ENCODE data around the gene MEA1.

Gene MEA1

DNA sequence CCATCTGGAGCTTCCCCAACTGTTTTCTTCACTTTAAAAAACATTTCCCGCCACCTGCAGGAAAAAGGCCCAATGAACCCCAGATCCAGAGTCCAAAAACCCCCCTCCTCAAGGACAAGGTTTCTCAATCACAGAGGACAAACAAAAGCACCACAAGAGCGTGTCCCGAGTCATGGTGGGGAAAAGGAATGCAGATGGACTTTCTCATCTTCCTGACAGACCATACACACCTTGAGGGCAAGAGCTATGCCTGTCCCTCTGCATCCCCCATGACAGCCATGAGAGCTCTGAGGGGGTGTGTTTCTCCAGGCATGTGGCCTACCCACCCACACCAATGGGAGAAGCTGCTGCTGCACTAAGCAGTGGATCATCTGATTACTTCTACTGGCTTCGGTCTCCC is 43.8 kb downstream of the MEA1 start:
- Histone ChIP-seq H3K9ac (ENCODE audit: low read length) (no peak overlapping the region), H3K4me3 (ENCODE audit: low read depth, low read length) (no peak overlapping the region), H4K12ac (ENCODE audit: low read depth, low read length) (no peak overlapping the region), H3K79me2 (ENCODE audit: control insufficient read depth, insufficient read depth, low read length, poor library complexity) (no peaks in the 10 kb centered on the region), H3K36me3 (ENCODE audit: control insufficient read depth in 1 of 2, insufficient read depth in 2 of 2, low read length in 2 of 2) (peaks cover 20 to 33% of the 10 kb centered on the region in 2 experiments), H2AFZ (ENCODE audit: insufficient read depth, low read length, poor library complexity) (no peak overlapping the region), H3K4me2 (ENCODE audit: low read length) (no peak overlapping the region), H3K27ac (ENCODE audit: low read depth, low read length) (no peak overlapping the region), H3K9me3 (ENCODE audit: insufficient read depth, low read depth, low read length) (no peaks in the 10 kb centered on the region), H3K18ac (ENCODE audit: low read length) (no peak overlapping the region), H4K8ac (ENCODE audit: low read depth, low read length) (no peak overlapping the region), H2BK120ac (ENCODE audit: insufficient read depth, low read length, poor library complexity) (no peak overlapping the region), H4K91ac (ENCODE audit: low read depth, low read length) (no peak overlapping the region), H2BK12ac (ENCODE audit: low read length) (no peak overlapping the region), H3K4ac (ENCODE audit: low read depth, low read length) (no peak overlapping the region), H3K4me1 (ENCODE audit: control insufficient read depth in 1 of 2, insufficient read depth in 2 of 2, low read length in 2 of 2) (peaks cover 7 to 8% of the 10 kb centered on the region in 2 experiments), H2BK5ac (ENCODE audit: low read depth, low read length, poor library complexity) (no peak overlapping the region), H3K23ac (ENCODE audit: low read length) (no peak overlapping the region), H3K27me3 (ENCODE audit: insufficient read depth, low read length) (no peaks in the 10 kb centered on the region), H3K79me1 (ENCODE audit: low read length) (no peaks in the 10 kb centered on the region), H2AK5ac (ENCODE audit: low read length) (no peak overlapping the region), H3K14ac (ENCODE audit: low read length) (no peak overlapping the region)
- no CpG with 5 or more reads among the region's 4 CpGs for whole genome bisulfite sequencing (ENCODE audit: extremely low coverage, insufficient coverage, insufficient read length)
- DNase-seq = no peak

GRCh38 chr6:42969431-42969830 is 44.3 kb downstream of the MEA1 start:
- Histone ChIP-seq H2AK5ac (ENCODE audit: low read length) (no peak overlapping the region), H3K4ac (ENCODE audit: low read depth, low read length) (no peak overlapping the region), H3K4me3 (ENCODE audit: low read depth, low read length) (no peak overlapping the region), H2AFZ (ENCODE audit: insufficient read depth, low read length, poor library complexity) (no peak overlapping the region), H4K8ac (ENCODE audit: low read depth, low read length) (no peak overlapping the region), H3K4me2 (ENCODE audit: low read length) (no peak overlapping the region), H3K23ac (ENCODE audit: low read length) (no peak overlapping the region), H2BK5ac (ENCODE audit: low read depth, low read length, poor library complexity) (no peak overlapping the region), H3K27ac (ENCODE audit: low read depth, low read length) (no peak overlapping the region), H4K91ac (ENCODE audit: low read depth, low read length) (no peak overlapping the region), H3K79me1 (ENCODE audit: low read length) (no peaks in the 10 kb centered on the region), H3K36me3 (ENCODE audit: control insufficient read depth in 1 of 2, insufficient read depth in 2 of 2, low read length in 2 of 2) (peaks cover 23 to 37% of the 10 kb centered on the region in 2 experiments), H4K12ac (ENCODE audit: low read depth, low read length) (no peak overlapping the region), H2BK120ac (ENCODE audit: insufficient read depth, low read length, poor library complexity) (no peak overlapping the region), H3K79me2 (ENCODE audit: control insufficient read depth, insufficient read depth, low read length, poor library complexity) (no peaks in the 10 kb centered on the region), H3K14ac (ENCODE audit: low read length) (no peak overlapping the region), H3K27me3 (ENCODE audit: insufficient read depth, low read length) (no peaks in the 10 kb centered on the region), H3K18ac (ENCODE audit: low read length) (no peak overlapping the region), H3K4me1 (ENCODE audit: control insufficient read depth in 1 of 2, insufficient read depth in 2 of 2, low read length in 2 of 2) (peaks cover 7 to 8% of the 10 kb centered on the region in 2 experiments), H3K9me3 (ENCODE audit: insufficient read depth, low read depth, low read length) (no peaks in the 10 kb centered on the region), H3K9ac (ENCODE audit: low read length) (no peak overlapping the region), H2BK12ac (ENCODE audit: low read length) (no peak overlapping the region)
- no peak for DNase-seq
- WGBS (ENCODE audit: extremely low coverage, insufficient coverage, insufficient read length) = no CpG with 5 or more reads among the region's 2 CpGs

DNA sequence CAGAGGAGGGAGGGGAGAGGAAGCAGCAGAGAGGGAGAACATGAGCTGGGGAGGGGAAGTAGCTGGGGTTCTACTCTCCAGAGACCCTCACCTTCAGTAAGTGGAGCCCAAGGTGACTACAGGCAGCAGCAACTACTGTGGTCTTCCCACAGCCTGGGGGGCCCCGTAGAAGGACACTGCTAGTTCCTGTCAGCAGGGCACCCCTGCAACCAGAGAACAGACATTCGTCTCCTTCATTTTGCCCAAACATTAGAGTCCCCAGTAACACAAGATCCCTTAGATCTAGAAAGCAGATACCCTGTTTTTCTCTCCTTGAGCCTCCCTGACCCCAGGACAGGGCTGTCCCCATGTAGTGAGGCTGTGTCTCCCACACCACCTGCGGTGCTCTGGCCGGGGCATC is 45.0 kb downstream of the MEA1 start:
- no peak overlapping the region for H2AK5ac ChIP-seq (ENCODE audit: low read length)
- no peak overlapping the region for H3K4ac ChIP-seq (ENCODE audit: low read depth, low read length)
- no peak overlapping the region for H3K9ac ChIP-seq (ENCODE audit: low read length)
- H3K18ac ChIP-seq (ENCODE audit: low read length) = no peak overlapping the region
- H3K79me1 ChIP-seq (ENCODE audit: low read length) = no peaks in the 10 kb centered on the region
- H2BK12ac ChIP-seq (ENCODE audit: low read length) = no peak overlapping the region
- no peak overlapping the region for H3K4me2 ChIP-seq (ENCODE audit: low read length)
- no peak overlapping the region for H3K14ac ChIP-seq (ENCODE audit: low read length)
- H3K4me1 ChIP-seq (ENCODE audit: control insufficient read depth in 1 of 2, insufficient read depth in 2 of 2, low read length in 2 of 2) = peaks cover 7 to 8% of the 10 kb centered on the region in 2 experiments
- H3K27ac ChIP-seq (ENCODE audit: low read depth, low read length) = no peak overlapping the region
- no CpG with 5 or more reads among the region's 4 CpGs for WGBS (ENCODE audit: extremely low coverage, insufficient coverage, insufficient read length)
- H3K9me3 ChIP-seq (ENCODE audit: insufficient read depth, low read depth, low read length) = no peaks in the 10 kb centered on the region
- no peak overlapping the region for H4K12ac ChIP-seq (ENCODE audit: low read depth, low read length)
- H4K8ac ChIP-seq (ENCODE audit: low read depth, low read length) = no peak overlapping the region
- no peak overlapping the region for H2BK120ac ChIP-seq (ENCODE audit: insufficient read depth, low read length, poor library complexity)
- H2AFZ ChIP-seq (ENCODE audit: insufficient read depth, low read length, poor library complexity) = no peak overlapping the region
- no peak for DNase-seq
- H2BK5ac ChIP-seq (ENCODE audit: low read depth, low read length, poor library complexity) = no peak overlapping the region
- H3K27me3 ChIP-seq (ENCODE audit: insufficient read depth, low read length) = no peaks in the 10 kb centered on the region
- peaks cover 26 to 41% of the 10 kb centered on the region in 2 experiments for H3K36me3 ChIP-seq (ENCODE audit: control insufficient read depth in 1 of 2, insufficient read depth in 2 of 2, low read length in 2 of 2)
- H3K4me3 ChIP-seq (ENCODE audit: low read depth, low read length) = no peak overlapping the region
- no peaks in the 10 kb centered on the region for H3K79me2 ChIP-seq (ENCODE audit: control insufficient read depth, insufficient read depth, low read length, poor library complexity)
- H3K23ac ChIP-seq (ENCODE audit: low read length) = no peak overlapping the region
- no peak overlapping the region for H4K91ac ChIP-seq (ENCODE audit: low read depth, low read length)

- no peak overlapping the region for H2AFZ ChIP-seq (ENCODE audit: insufficient read depth, low read length, poor library complexity)
- H3K4me2 ChIP-seq (ENCODE audit: low read length) = no peak overlapping the region
- no peak overlapping the region for H4K8ac ChIP-seq (ENCODE audit: low read depth, low read length)
- no peak overlapping the region for H2BK12ac ChIP-seq (ENCODE audit: low read length)
- H3K18ac ChIP-seq (ENCODE audit: low read length) = no peak overlapping the region
- no peak overlapping the region for H3K27ac ChIP-seq (ENCODE audit: low read depth, low read length)
- H2AK5ac ChIP-seq (ENCODE audit: low read length) = no peak overlapping the region
- peaks cover 29 to 43% of the 10 kb centered on the region in 2 experiments for H3K36me3 ChIP-seq (ENCODE audit: control insufficient read depth in 1 of 2, insufficient read depth in 2 of 2, low read length in 2 of 2)
- no peak overlapping the region for H2BK5ac ChIP-seq (ENCODE audit: low read depth, low read length, poor library complexity)
- H3K9ac ChIP-seq (ENCODE audit: low read length) = no peak overlapping the region
- no peak overlapping the region for H4K12ac ChIP-seq (ENCODE audit: low read depth, low read length)
- H3K23ac ChIP-seq (ENCODE audit: low read length) = no peak overlapping the region
- H3K79me2 ChIP-seq (ENCODE audit: control insufficient read depth, insufficient read depth, low read length, poor library complexity) = no peaks in the 10 kb centered on the region
- no peak overlapping the region for H3K14ac ChIP-seq (ENCODE audit: low read length)
- no peak for DNase-seq
- H3K4ac ChIP-seq (ENCODE audit: low read depth, low read length) = no peak overlapping the region
- no peaks in the 10 kb centered on the region for H3K9me3 ChIP-seq (ENCODE audit: insufficient read depth, low read depth, low read length)
- no peak overlapping the region for H4K91ac ChIP-seq (ENCODE audit: low read depth, low read length)
- peaks cover 7 to 8% of the 10 kb centered on the region in 2 experiments for H3K4me1 ChIP-seq (ENCODE audit: control insufficient read depth in 1 of 2, insufficient read depth in 2 of 2, low read length in 2 of 2)
- H3K4me3 ChIP-seq (ENCODE audit: low read depth, low read length) = no peak overlapping the region
- WGBS (ENCODE audit: extremely low coverage, insufficient coverage, insufficient read length) = no CpG with 5 or more reads among the region's 12 CpGs
- H3K27me3 ChIP-seq (ENCODE audit: insufficient read depth, low read length) = no peaks in the 10 kb centered on the region
- no peak overlapping the region for H2BK120ac ChIP-seq (ENCODE audit: insufficient read depth, low read length, poor library complexity)
- H3K79me1 ChIP-seq (ENCODE audit: low read length) = no peaks in the 10 kb centered on the region
Observed at GRCh38 chr6:42968126-42968701, 45.5 kb downstream of the MEA1 start.
